ENCODE data around the gene CRAT. TPM values are rescaled to one million over a fixed set of nuclear protein-coding genes. Genes with fewer than 3 reads are reported as not detected.

The CRAT gene
- total and polyA plus RNA-seq, 2 of the 4 experiments (the other 2 are of a cell fraction): 18.8 to 41.6 TPM

- Histone ChIP-seq H2AFZ (replicated peaks; ENCODE audit: low read length, poor library complexity) (no peak overlapping the region), H3K18ac (ENCODE audit: low read depth, low read length) (no peak overlapping the region; the same call in 1 of the 2 replicates), H3K4me2 (ENCODE audit: low read depth, low read length) (no peak overlapping the region), H3K9ac (ENCODE audit: low read depth, low read length) (peak overlapping the region; percentile 34; the same call in 1 of the 2 replicates), H4K20me1 (ENCODE audit: insufficient read depth, low read length) (no peaks in the 10 kb centered on the region; the same call in 1 of the 2 replicates), H3K14ac (replicated peaks; ENCODE audit: low read depth, low read length) (peak overlapping the region; percentile 13; the same call in 1 of the 2 replicates), H3K4me1 (ENCODE audit: control insufficient read depth, insufficient read depth, low read length) (peaks cover 35% of the 10 kb centered on the region), H4K91ac (ENCODE audit: insufficient read depth, low read depth, low read length) (peak overlapping the region; percentile 94; the same call in 1 of the 2 replicates), H2BK5ac (ENCODE audit: low read depth, low read length, poor library complexity, severe bottlenecking) (peak overlapping the region; percentile 86), H2AK9ac (replicated peaks; ENCODE audit: low read depth, low read length, poor library complexity) (peak overlapping the region; percentile 86), H2BK20ac (ENCODE audit: low read depth, low read length) (peak overlapping the region; percentile 90), H3K36me3 (ENCODE audit: control insufficient read depth, insufficient read depth, low read length) (peaks cover 23% of the 10 kb centered on the region), H4K5ac (ENCODE audit: low read depth, low read length) (no peak overlapping the region), H3K27ac (ENCODE audit: insufficient read depth, low read length) (peak overlapping the region; percentile 83), H2BK15ac (ENCODE audit: low read depth, low read length) (peak overlapping the region; percentile 55; the same call in 2 of the 3 replicates), H3K4me3 (ENCODE audit: insufficient read depth, low read depth, low read length) (no peak overlapping the region), H2AK5ac (ENCODE audit: low read depth, low read length) (peak overlapping the region; percentile 83), H3K56ac (ENCODE audit: extremely low read depth, insufficient read depth, low read length) (no peak overlapping the region), H3K9me1 (ENCODE audit: insufficient read depth, low read length) (peaks cover 5% of the 10 kb centered on the region; the same call in 1 of the 2 replicates), H4K8ac (ENCODE audit: low read depth in 2 of 2, low read length in 2 of 2) (peak overlapping the region; percentile 44 to 89; a peak in 3 of 4 replicates), H3K79me1 (ENCODE audit: low read depth in 1 of 2, low read length in 2 of 2) (peaks cover 5 to 34% of the 10 kb centered on the region in 2 experiments; a peak in 3 of 4 replicates), H3K27me3 (ENCODE audit: control insufficient read depth, insufficient read depth, low read length) (no peaks in the 10 kb centered on the region), H3K4ac (ENCODE audit: low read depth, low read length) (peak overlapping the region; percentile 100), H3K9me3 (ENCODE audit: control insufficient read depth, insufficient read depth, low read length) (no peaks in the 10 kb centered on the region), H2BK120ac (ENCODE audit: low read depth, low read length) (peak overlapping the region; percentile 100), H3K23ac (ENCODE audit: low read depth, low read length) (peak overlapping the region; percentile 80)
- TF ChIP-seq MXI1 (IDR thresholded peaks at IDR 0.05; ENCODE audit: borderline replicate concordance, low read depth, low read length) (no peak), USF2 (IDR thresholded peaks at IDR 0.05; ENCODE audit: low read depth, low read length) (no peak), POLR2A (IDR thresholded peaks at IDR 0.05; ENCODE audit: low read depth, low read length) (no peak), RAD21 (IDR thresholded peaks at IDR 0.05; ENCODE audit: low read length) (no peak), FOS (IDR thresholded peaks at IDR 0.05; ENCODE audit: low read depth, low read length) (no peak), CEBPB (IDR thresholded peaks at IDR 0.05; ENCODE audit: low read depth, low read length) (no peak), ELK1 (IDR thresholded peaks at IDR 0.05; ENCODE audit: borderline replicate concordance, low read depth, low read length) (no peak)
- ATAC-seq (ENCODE audit: low read depth) (no peak), DNase-seq (no peak)
- intact Hi-C loops (cut with micrococcal nuclease): loop anchor here (2.0 to 5.0 kb wide), 2 partner anchors 197 to 645 kb away; no protein-coding TSS in a partner anchor
- ChIA-PET POLR2A (ENCODE audit: unreplicated experiment) (no interaction called here), CTCF (interaction anchor here (0.6 to 3.1 kb wide), 3 partner anchors 36 to 469 kb away, joined by 3 to 21 read pairs (median 4); no protein-coding TSS in a partner anchor)
- dilution Hi-C loops (cut with HindIII; ENCODE audit: low sequenced_read_pairs, unreplicated experiment): no loop called here
- in situ Hi-C loops (cut with MboI; ENCODE audit: low sequenced_read_pairs): no loop called here
- 80% methylated on average over 2 of the region's 19 CpGs; no CpG with 5 or more reads in 1 of the 2 experiments for WGBS, 2 experiments (ENCODE audit: extremely low coverage in 2 of 2, insufficient read length in 1 of 2)
- BruUV-seq (replicated peaks): no TSS peak
Observed at GRCh38 chr9:129137292-129138143, 26.9 kb upstream of the CRAT start.

Measured in IMR-90 (cell line).